Spinal cord (tissue), 10 donors: ENCODE results near the gene USP35. TPM values are rescaled to one million over a fixed set of nuclear protein-coding genes. Genes with fewer than 3 reads are reported as not detected.

Experiments used
- DNase-seq, 6 donors: peaks; one replicate each; pipeline versions ENCODE4 v3.0.0 to v3.0.0-alpha.2; 2013 to 2015; ENCODE audit warnings: low spot score in 6 of 6, low read depth in 4 of 6
- H3K27ac ChIP-seq: one replicate; pipeline ENCODE4 v1.5.1; 2013; ENCODE audit warnings: low read depth, low read length, control low read depth
- H3K27me3 ChIP-seq: one replicate; pipeline ENCODE4 v1.6.1; 2013; ENCODE audit warnings: low read length; ENCODE audit not compliant: control insufficient read depth, insufficient read depth
- H3K36me3 ChIP-seq: one replicate; pipeline ENCODE4 v1.6.1; 2013; ENCODE audit warnings: low read length; ENCODE audit not compliant: control insufficient read depth, insufficient read depth
- H3K4me1 ChIP-seq: one replicate; pipeline ENCODE4 v1.6.1; 2013; ENCODE audit warnings: low read length; ENCODE audit not compliant: control insufficient read depth, insufficient read depth
- H3K4me3 ChIP-seq: one replicate; pipeline ENCODE4 v1.5.1; 2013; ENCODE audit warnings: low read depth, low read length, control low read depth
- H3K9me3 ChIP-seq: one replicate; pipeline ENCODE4 v1.6.1; 2013; ENCODE audit warnings: low read length; ENCODE audit not compliant: control insufficient read depth, insufficient read depth
- WGBS: methylation state at CpG from one replicate; pipeline ENCODE4 v1.1.5; 2013; ENCODE audit warnings: missing lambda C conversion rate; ENCODE audit not compliant: insufficient coverage; 5-methylcytosine and 5-hydroxymethylcytosine counted together
- polyA plus RNA-seq, 2 donors: library from polyadenylated mRNA; unstranded; fragments of 120-200 nt; gene quantifications; one replicate each; pipeline ENCODE4 v1.2.1, GENCODE V29; 2013; ENCODE audit not compliant: insufficient read length in 2 of 2
- total RNA-seq, 2 donors: library from RNA; depleted of rRNA in 1 of 2; stranded (reverse); fragments of 120-200 nt in 1 of 2; fragments of >200 nt in 1 of 2; gene quantifications; one replicate each; pipeline versions ENCODE4 v1.2.3 to v1.2.4, GENCODE V29; 2013 to 2014
- donor health status: healthy.

USP35 gene
- total and polyA plus RNA-seq, 4 donors: 7.4 to 14.6 (median 11.2) TPM

- no peak for DNase-seq
- Histone ChIP-seq H3K27ac (no peak overlapping the region), H3K27me3 (no peaks in the 10 kb centered on the region), H3K4me1 (no peaks in the 10 kb centered on the region), H3K36me3 (peaks cover 11% of the 10 kb centered on the region), H3K4me3 (no peak overlapping the region), H3K9me3 (no peaks in the 10 kb centered on the region)
- WGBS: 100% methylated on average over 1 of the region's 2 CpGs
Measured at GRCh38 chr11:78181185-78181584, 7.5 kb upstream of the USP35 start.

- no peaks in the 10 kb centered on the region for H3K9me3 ChIP-seq
- peaks cover 35% of the 10 kb centered on the region for H3K4me1 ChIP-seq
- H3K4me3 ChIP-seq: peak overlapping the region; percentile 97
- WGBS: 17% methylated on average over 23 of the region's 31 CpGs
- DNase-seq: no peak
- H3K27me3 ChIP-seq: no peaks in the 10 kb centered on the region
- H3K36me3 ChIP-seq: no peaks in the 10 kb centered on the region
- H3K27ac ChIP-seq: peak overlapping the region; percentile 82
Measured at GRCh38 chr11:78187366-78188285, 1.1 kb upstream of the USP35 start.

DNA sequence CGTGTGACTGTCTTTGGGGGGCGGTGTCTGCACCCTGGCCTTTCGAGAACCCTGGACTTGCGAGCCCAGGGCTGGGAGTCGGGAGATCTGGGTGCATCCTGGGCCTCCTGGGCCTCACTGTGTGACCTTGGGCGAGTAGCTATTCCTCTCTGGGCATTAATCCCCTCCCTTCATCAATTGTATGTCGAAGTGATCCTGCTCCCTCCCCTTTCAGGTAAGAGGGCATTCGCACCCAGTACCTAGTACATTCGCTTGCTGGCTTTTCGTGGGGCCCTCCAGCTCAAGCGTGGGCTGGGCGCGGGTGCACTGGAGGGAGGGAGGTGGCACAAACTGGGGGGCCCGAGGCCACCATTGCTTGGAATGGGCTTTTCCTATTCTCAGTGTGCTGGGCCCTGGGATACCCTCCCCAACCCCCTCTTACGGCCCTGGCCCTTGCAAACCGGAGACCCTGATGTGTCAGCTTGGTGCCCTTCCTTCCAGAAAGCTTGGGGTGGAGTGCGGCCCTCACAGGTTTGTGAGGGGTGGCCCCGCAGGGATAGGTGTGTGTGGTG lies 530 bp downstream of the USP35 start:
- Histone ChIP-seq H3K27ac (peak overlapping the region; percentile 82), H3K4me3 (peak overlapping the region; percentile 97), H3K27me3 (no peaks in the 10 kb centered on the region), H3K36me3 (peaks cover 3% of the 10 kb centered on the region), H3K4me1 (peaks cover 38% of the 10 kb centered on the region), H3K9me3 (no peaks in the 10 kb centered on the region)
- no peak for DNase-seq
- 6% methylated on average over 7 of the region's 18 CpGs for WGBS

DNA sequence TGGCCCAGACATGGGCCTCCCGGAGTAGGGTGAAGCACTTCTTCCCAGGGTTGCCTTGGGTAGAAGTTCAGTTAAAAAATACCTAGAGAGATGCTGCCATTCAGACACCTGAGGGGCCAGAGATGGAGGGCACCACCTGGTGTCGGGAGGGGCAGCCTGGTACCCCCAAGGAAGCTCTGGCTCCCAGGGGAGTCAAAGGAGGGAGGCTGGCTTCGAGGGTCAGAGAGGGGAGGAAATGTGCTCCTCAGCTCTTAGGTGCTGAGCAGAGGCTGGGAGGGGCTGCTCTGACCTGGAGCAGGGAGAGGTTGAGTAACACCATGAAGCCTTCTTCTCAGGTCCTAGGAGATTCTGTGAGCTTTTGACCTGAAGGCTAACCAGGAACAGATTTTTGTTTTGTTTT lies 1.1 kb downstream of the USP35 start:
- H3K27ac ChIP-seq: no peak overlapping the region
- H3K9me3 ChIP-seq: no peaks in the 10 kb centered on the region
- H3K27me3 ChIP-seq: no peaks in the 10 kb centered on the region
- no peak for DNase-seq
- H3K4me3 ChIP-seq: peak overlapping the region; percentile 97
- 50% methylated on average over 2 of the region's 3 CpGs for WGBS
- peaks cover 4% of the 10 kb centered on the region for H3K36me3 ChIP-seq
- H3K4me1 ChIP-seq: peaks cover 38% of the 10 kb centered on the region

DNA sequence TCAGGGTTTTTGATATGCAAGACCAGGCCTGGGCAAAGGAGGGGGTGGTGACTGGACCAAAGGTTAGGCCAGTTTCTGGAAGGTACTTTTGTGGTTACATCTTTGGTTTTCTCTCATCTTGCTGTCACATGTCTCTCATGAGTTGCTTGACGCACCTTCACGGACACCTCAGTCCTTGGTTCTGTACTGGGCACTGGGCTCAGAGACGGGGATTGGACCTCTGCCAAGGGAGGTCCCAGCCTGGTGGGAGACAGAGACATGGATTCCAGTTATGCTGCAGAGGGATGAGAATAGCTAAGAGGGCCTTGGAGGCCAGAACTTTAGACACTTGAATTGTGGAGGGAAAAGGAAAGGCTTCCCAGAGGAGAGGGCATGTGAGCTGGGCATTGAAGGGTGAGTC lies 1.7 kb downstream of the USP35 start:
- WGBS: 60% methylated on average over 3 of the region's 3 CpGs

GRCh38 chr11:78190871-78191538 lies 2.3 kb downstream of the USP35 start:
- H3K4me1 ChIP-seq: peaks cover 40% of the 10 kb centered on the region
- 85% methylated on average over 9 of the region's 14 CpGs for WGBS
- H3K27me3 ChIP-seq: peaks cover 1% of the 10 kb centered on the region
- H3K9me3 ChIP-seq: no peaks in the 10 kb centered on the region
- no peak overlapping the region for H3K4me3 ChIP-seq
- no peak for DNase-seq
- H3K36me3 ChIP-seq: peaks cover 6% of the 10 kb centered on the region
- H3K27ac ChIP-seq: no peak overlapping the region

More for the DNA sequence above, 1.7 kb downstream of the USP35 start:
- Histone ChIP-seq H3K4me1 (peaks cover 38% of the 10 kb centered on the region), H3K27ac (no peak overlapping the region), H3K36me3 (peaks cover 6% of the 10 kb centered on the region), H3K27me3 (no peaks in the 10 kb centered on the region), H3K4me3 (peak overlapping the region; percentile 97), H3K9me3 (no peaks in the 10 kb centered on the region)
- no peak for DNase-seq

DNA sequence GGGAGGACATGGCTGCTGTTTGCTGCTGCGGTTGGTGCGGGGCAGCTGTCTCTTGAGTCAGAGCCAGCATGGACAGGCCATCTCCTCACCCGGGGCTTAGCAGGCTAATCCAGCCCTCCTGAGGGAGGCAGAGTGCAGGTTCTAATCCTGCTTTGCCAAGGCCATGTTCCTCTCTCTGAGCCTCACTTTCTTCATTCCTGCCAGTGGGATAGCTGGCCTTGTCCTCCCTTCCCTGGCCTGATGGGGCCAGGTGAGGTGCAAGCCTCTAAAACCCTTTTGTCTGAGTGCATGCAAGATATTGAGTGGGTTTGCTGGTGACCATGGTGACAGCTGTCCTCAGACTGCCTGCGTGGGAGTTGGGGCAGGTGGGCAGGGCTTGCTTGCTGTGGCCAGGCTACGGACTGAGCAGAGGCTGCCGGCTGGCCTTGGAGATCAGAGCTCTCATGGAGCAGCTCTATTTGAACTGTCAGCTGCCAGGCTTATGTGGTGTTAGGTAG lies 3.6 kb downstream of the USP35 start:
- no peak for DNase-seq
- Histone ChIP-seq H3K9me3 (no peaks in the 10 kb centered on the region), H3K4me3 (no peak overlapping the region), H3K27me3 (peaks cover 2% of the 10 kb centered on the region), H3K36me3 (peaks cover 13% of the 10 kb centered on the region), H3K27ac (no peak overlapping the region), H3K4me1 (peaks cover 41% of the 10 kb centered on the region)
- WGBS: 86% methylated on average over 6 of the region's 6 CpGs

DNA sequence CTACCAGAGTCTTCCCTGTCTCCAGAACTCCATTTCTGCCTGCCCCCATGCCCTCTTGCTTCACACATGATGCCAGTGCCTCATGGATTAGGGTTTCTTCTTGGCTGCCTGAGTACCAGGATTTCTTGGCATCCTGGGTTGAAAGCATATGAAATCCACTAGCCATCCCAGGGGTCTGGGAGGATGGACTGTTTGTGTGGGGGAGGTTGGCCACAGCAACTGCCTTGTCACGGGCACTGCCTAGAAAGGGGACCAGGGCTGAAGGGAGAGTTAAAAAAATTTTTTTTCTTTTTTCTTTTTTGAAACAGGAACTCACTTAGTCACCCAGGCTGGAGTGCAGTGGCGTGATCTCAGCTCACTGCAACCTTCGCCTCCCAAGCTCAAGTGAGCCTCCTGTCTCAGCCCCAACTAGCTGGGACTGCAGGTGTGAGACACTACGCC lies 4.2 kb downstream of the USP35 start:
- H3K4me3 ChIP-seq: no peak overlapping the region
- no peak overlapping the region for H3K27ac ChIP-seq
- H3K36me3 ChIP-seq: peaks cover 18% of the 10 kb centered on the region
- H3K9me3 ChIP-seq: no peaks in the 10 kb centered on the region
- H3K27me3 ChIP-seq: peaks cover 2% of the 10 kb centered on the region
- no peak for DNase-seq
- peaks cover 34% of the 10 kb centered on the region for H3K4me1 ChIP-seq
- WGBS: no CpG with 5 or more reads among the region's 4 CpGs

GRCh38 chr11:78193806-78194205 lies 5.1 kb downstream of the USP35 start:
- Histone ChIP-seq H3K4me1 (peaks cover 33% of the 10 kb centered on the region), H3K27me3 (peaks cover 2% of the 10 kb centered on the region), H3K9me3 (no peaks in the 10 kb centered on the region), H3K36me3 (peaks cover 24% of the 10 kb centered on the region), H3K27ac (no peak overlapping the region), H3K4me3 (no peak overlapping the region)
- 86% methylated on average over 8 of the region's 8 CpGs for WGBS
- no peak for DNase-seq
